ENCODE results near the gene TMEM163. TPM values are rescaled to one million over a fixed set of nuclear protein-coding genes. Genes with fewer than 3 reads are reported as not detected.

TMEM163 gene
- total RNA-seq, 2 experiments from 2014 or later, result 0.12 TPM; not detected in 1

DNA sequence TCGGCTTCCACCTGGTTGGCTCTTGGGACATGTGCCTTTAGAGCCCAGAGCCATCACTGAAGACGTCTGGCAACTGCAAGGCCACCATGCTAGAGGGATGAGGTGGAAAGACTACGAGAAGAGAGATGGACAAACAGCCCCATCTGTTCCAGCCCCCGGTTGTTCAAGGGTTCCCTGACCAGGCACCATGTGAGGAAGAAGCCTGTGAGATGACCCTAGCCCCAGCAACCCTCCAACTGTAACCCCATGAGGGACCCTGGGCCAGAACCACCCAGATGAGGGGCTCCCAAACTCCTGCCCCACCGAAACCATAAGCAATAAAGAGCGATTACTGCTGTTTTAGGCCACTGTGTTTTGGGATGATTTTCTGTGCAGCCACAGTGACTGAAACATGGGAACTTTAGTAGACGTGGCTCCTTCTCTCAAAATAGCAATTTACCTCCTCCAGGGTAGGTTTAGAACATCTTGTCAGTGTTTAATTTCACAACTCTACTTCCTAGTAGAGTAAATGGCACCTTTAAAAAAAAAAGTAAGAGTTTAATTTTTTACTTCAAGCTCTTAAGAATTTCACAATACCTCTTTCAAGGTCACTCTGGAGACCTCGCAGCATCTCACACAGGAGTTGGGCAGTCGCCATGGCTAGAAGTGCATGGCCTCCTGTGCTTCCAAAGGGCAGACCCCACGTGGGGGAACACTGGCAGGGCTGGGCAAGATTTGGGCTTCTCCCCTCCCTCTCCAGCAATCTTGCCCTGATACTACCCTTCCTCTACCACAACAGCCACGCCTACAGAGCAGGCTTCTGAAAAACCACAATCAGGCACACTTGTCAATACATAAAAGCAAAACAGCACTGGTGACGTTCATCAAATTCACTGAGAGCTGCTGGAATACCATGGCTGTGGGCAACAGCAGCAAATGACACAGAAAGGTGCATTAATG is 48.8 kb downstream of the TMEM163 start:
- H3K4me1 Mint-ChIP-seq (ENCODE audit: low read depth), result peaks cover 68% of the 10 kb centered on the region
- no peak overlapping the region for H3K4me3 Mint-ChIP-seq
- H3K9me3 Mint-ChIP-seq, result no peaks in the 10 kb centered on the region
- peak; percentile 74 for DNase-seq
- POLR2A ChIA-PET, result interaction anchor here (0.9 kb wide), 1 partner anchor 9 kb away, joined by 4 read pairs; no protein-coding TSS in a partner anchor
- H3K27ac Mint-ChIP-seq, result peak overlapping the region; percentile 14
- CTCF ChIA-PET, result interaction anchor here (0.9 to 1.7 kb wide), 4 partner anchors 10 to 44 kb away, joined by 3 to 5 read pairs (median 4); no protein-coding TSS in a partner anchor
- no peaks in the 10 kb centered on the region for H3K36me3 Mint-ChIP-seq
- intact Hi-C loops (cut with micrococcal nuclease), result loop anchor here (1.0 to 10.0 kb wide), 8 partner anchors 9 to 1072 kb away; partner anchors contain the start of genes CCNT2, RAB3GAP1 and UBXN4
- peaks cover 10% of the 10 kb centered on the region for H3K27me3 Mint-ChIP-seq

DNA sequence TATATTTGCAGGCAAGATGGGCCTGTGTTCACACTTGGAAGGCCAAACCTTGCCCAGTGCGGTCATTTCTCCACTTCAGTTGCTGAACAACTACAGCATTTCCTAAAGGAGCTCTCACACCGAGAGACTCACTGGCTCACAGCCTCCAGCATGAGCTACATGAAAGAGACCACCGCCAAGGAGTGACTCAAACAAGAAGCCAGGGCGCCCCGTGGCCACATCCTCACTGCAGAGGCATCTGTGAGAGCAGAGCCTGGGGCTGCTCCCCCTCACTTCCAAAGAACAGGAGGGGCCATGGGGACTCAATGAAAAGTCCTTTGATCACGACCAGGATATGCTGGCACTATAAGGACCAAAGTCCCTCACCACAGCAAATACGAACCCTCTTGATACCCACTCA is 50.0 kb downstream of the TMEM163 start:
- POLR2A ChIA-PET, result interaction anchor here (1.0 kb wide), 1 partner anchor 45 kb away, joined by 3 read pairs; no protein-coding TSS in a partner anchor
- peak overlapping the region; percentile 13 for H3K27ac Mint-ChIP-seq
- no peaks in the 10 kb centered on the region for H3K36me3 Mint-ChIP-seq
- peaks cover 10% of the 10 kb centered on the region for H3K27me3 Mint-ChIP-seq
- no peak overlapping the region for H3K4me3 Mint-ChIP-seq
- peak; percentile 95 for DNase-seq
- H3K9me3 Mint-ChIP-seq, result no peaks in the 10 kb centered on the region
- CTCF ChIA-PET, result interaction anchor here (0.7 to 1.0 kb wide), 2 partner anchors 8 to 45 kb away, joined by 3 read pairs; no protein-coding TSS in a partner anchor
- intact Hi-C loops (cut with micrococcal nuclease), result loop anchor here (1.0 to 5.0 kb wide), 4 partner anchors 14 to 437 kb away; partner anchors contain the start of gene CCNT2
- peaks cover 65% of the 10 kb centered on the region for H3K4me1 Mint-ChIP-seq (ENCODE audit: low read depth)

DNA sequence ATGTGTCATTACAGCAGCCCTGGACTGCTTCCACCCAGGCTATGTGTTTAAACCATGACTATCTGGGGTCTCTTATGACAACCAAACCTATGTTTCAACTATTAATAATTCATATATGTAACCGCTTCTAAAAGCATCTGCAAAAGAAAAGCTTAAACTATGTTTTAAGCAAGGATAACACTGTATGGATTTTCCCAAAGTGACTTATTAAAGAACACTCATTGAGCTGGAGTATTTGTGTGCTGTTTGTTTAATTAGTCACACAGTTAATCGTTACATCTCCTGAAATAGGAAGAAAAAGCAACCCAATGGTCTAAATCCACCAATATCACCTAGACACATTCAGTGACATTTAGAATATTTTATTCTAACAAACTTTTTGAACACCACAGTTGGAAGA is 51.3 kb downstream of the TMEM163 start:
- ChIA-PET CTCF (interaction anchor here (0.9 kb wide), 1 partner anchor 217 kb away, joined by 3 read pairs; no protein-coding TSS in a partner anchor), POLR2A (no interaction called here)
- H3K4me1 Mint-ChIP-seq (ENCODE audit: low read depth), result peaks cover 65% of the 10 kb centered on the region
- DNase-seq, result no peak
- peaks cover 10% of the 10 kb centered on the region for H3K27me3 Mint-ChIP-seq
- H3K9me3 Mint-ChIP-seq, result no peaks in the 10 kb centered on the region
- intact Hi-C loops (cut with micrococcal nuclease), result loop anchor here (5.0 kb wide), 2 partner anchors 250 to 435 kb away; partner anchors contain the start of gene CCNT2
- no peak overlapping the region for H3K27ac Mint-ChIP-seq
- no peaks in the 10 kb centered on the region for H3K36me3 Mint-ChIP-seq
- H3K4me3 Mint-ChIP-seq, result no peak overlapping the region

DNA sequence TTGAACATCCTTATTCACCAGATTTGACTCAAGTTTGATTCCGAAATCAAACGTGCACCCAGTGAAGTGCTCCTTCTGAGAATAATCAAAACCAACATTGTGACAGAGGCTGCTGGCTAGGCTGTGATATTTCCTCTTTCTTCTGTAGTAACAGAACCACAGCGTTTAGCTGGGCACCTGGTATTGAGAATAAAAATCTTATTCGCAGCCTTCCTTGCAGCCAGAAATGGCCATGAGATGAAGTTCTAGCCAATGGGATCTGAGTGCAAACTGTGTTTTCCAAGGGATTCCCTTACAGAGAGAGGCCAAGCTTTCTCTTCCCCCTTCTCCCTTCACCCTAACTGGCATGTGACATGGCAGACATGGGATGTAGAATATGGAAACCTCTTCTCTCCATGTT is 51.7 kb downstream of the TMEM163 start:
- Mint-ChIP-seq H3K27ac (no peak overlapping the region), H3K4me3 (no peak overlapping the region), H3K9me3 (no peaks in the 10 kb centered on the region), H3K4me1 (ENCODE audit: low read depth) (peaks cover 65% of the 10 kb centered on the region), H3K27me3 (peaks cover 10% of the 10 kb centered on the region), H3K36me3 (no peaks in the 10 kb centered on the region)
- ChIA-PET CTCF (interaction anchor here (0.9 kb wide), 1 partner anchor 216 kb away, joined by 3 read pairs; no protein-coding TSS in a partner anchor), POLR2A (no interaction called here)
- DNase-seq, result no peak
- intact Hi-C loops (cut with micrococcal nuclease), result loop anchor here (5.0 kb wide), 2 partner anchors 250 to 435 kb away; partner anchors contain the start of gene CCNT2

DNA sequence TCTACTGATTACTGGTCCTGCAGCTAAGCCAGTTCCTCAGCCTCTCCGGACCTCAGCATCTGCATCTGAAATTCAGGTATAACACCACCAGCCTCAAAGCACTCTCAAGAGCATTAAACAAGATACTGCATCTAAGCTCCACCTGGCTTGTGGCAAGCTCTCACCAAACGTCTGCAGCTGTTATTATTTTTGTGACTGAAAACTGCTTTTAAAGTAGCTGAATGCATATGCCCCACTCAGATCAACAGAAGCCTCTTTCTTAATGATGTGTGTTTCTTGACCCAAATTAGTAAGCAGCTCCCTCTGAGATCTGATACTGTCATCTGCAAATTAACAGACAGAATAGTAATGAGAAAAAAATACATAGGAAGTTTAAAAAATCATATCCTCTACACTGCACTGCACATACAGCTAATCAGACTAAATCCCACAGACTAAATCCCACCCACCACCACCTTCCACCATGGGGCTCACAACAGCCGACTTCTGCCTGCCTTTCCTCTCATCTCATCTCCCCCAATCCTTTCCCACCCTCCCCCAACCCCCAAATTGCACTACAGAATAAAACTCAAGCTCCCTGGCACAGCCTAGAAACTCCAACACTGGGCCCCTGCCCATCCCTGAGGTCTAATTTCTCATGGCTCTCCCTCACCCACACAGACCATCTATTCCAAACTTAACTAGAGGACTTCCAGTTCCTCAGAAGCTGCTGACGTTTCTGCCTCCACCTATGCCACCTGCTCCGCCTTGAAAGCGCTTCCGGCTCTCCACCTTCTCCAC is 52.9 kb downstream of the TMEM163 start:
- ChIA-PET CTCF (interaction anchor here (0.9 kb wide), 1 partner anchor 9 kb away, joined by 3 read pairs; no protein-coding TSS in a partner anchor), POLR2A (interaction anchor here (1.1 kb wide), 1 partner anchor 49 kb away, joined by 3 read pairs; no protein-coding TSS in a partner anchor)
- H3K4me1 Mint-ChIP-seq (ENCODE audit: low read depth), result peaks cover 59% of the 10 kb centered on the region
- no peak overlapping the region for H3K4me3 Mint-ChIP-seq
- no peak overlapping the region for H3K27ac Mint-ChIP-seq
- H3K27me3 Mint-ChIP-seq, result peaks cover 10% of the 10 kb centered on the region
- intact Hi-C loops (cut with micrococcal nuclease), result loop anchor here (5.0 kb wide), 2 partner anchors 251 to 434 kb away; partner anchors contain the start of gene CCNT2
- no peaks in the 10 kb centered on the region for H3K9me3 Mint-ChIP-seq
- no peaks in the 10 kb centered on the region for H3K36me3 Mint-ChIP-seq
- no peak for DNase-seq

DNA sequence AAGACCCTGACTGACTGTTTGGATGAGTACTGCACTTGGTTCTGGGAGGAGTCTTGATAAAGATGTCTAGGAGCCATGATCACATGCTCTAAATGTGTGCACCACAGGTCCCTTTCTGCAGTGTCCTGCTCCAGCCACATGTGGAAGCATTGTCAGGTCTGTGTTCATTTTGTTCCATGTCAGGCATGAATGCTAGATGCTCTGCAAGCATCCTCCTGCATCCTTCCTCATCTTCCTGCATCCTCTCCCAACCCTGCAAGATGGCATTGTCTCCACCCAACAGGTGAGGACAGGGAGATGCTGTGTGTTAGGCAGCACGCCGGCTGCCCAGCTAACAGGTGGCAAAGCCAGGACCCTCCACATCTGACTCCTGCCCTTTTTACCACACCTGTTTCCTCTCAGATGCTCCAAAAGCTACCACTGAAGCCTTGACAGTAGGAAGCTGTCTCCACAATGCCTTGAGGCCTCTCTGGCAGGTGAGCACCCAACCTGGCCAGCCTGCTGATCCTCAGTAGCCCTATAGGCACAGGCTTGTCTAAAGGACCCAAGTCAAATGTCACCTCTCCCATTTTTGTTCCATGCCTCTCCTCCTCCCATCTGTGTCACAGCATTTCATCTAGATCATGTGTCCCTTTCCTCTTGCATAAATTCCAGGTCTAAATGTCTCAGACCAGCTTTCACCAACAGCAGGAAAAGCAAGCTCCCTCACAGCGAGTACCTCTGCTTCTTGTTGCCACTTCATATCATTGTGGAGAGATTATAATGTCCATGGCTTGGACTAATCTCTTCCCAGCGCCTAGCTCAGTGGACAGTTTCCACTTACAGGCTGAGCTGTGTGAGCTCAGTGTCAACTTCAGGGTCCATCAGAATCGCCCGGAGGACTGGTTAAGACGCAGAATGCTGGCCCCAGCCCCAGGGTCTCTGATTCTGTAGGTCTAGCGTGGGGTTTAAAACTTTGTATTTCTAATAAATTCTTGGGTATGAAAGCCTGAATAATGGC is 55.0 kb downstream of the TMEM163 start:
- peaks cover 12% of the 10 kb centered on the region for H3K27me3 Mint-ChIP-seq
- CTCF ChIA-PET, result interaction anchor here (1.1 kb wide), 1 partner anchor 10 kb away, joined by 4 read pairs; no protein-coding TSS in a partner anchor
- no peak overlapping the region for H3K27ac Mint-ChIP-seq
- intact Hi-C loops (cut with micrococcal nuclease), result no loop called here
- no peaks in the 10 kb centered on the region for H3K9me3 Mint-ChIP-seq
- POLR2A ChIA-PET, result interaction anchor here (0.6 kb wide), 1 partner anchor 51 kb away, joined by 3 read pairs; no protein-coding TSS in a partner anchor
- H3K4me1 Mint-ChIP-seq (ENCODE audit: low read depth), result peaks cover 45% of the 10 kb centered on the region
- DNase-seq, result no peak
- no peaks in the 10 kb centered on the region for H3K36me3 Mint-ChIP-seq
- H3K4me3 Mint-ChIP-seq, result no peak overlapping the region

DNA sequence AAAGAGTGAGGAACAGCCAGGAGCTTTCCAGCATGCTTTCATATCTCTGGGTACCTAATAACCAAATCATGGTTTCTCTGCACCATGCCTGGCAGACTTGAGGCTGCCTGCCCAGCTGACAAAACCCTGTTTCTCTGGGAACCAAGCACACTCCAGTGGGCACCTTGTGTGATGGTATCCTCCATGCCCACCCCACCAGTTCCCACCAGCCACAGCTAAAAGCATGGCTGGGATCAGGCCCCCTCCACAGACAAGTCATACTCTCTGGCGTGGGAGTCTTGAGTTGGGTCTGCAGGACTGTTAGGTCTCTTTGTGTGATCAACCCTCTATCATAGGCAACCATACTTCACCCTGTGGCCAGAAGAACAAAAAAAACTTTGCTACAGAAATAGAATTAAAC is 56.0 kb downstream of the TMEM163 start:
- POLR2A ChIA-PET, result no interaction called here
- DNase-seq, result no peak
- no peak overlapping the region for H3K27ac Mint-ChIP-seq

DNA sequence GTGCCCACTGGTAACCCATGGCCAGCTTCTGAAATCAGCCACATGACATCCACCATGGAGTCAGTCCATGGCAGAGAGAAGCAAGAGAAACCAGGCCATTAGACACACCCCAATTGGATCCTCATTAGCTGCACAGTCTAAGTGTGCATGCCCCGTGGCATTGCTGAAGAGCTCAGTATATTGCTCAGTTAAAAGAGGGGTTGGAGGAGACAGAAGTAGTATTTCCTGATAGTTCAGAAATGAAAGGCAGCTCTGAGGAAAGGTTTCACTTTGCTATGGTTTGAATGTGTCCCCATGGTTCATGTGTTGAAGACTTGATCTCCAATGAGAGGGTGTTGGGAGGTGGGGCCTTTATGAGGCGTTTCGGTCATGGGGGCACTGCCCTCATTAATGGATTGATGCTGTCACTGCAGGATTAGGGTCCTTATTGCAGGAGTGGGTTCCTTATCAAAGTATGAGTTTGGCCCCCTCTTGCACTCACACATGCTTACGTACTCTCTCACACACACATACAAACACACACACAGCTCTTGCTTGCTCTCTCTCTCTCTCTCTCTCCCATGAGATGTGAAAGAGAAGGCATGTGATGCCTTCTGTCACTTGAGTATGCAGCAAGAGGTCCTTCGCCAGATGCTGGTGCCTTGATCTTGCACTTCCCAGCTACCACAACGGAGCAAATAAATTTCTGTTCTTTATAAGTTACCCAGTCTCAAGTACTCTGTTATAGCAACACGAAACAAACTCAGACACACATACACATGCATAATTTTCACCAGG is 58.0 kb downstream of the TMEM163 start:
- intact Hi-C loops (cut with micrococcal nuclease), result no loop called here
- ChIA-PET POLR2A (no interaction called here), CTCF (interaction anchor here (0.6 to 1.6 kb wide), 4 partner anchors 8 to 209 kb away, joined by 3 to 4 read pairs (median 4); no protein-coding TSS in a partner anchor)
- H3K36me3 Mint-ChIP-seq, result no peaks in the 10 kb centered on the region
- DNase-seq, result no peak
- H3K9me3 Mint-ChIP-seq, result no peaks in the 10 kb centered on the region
- H3K4me3 Mint-ChIP-seq, result no peak overlapping the region
- H3K4me1 Mint-ChIP-seq (ENCODE audit: low read depth), result peaks cover 16% of the 10 kb centered on the region
- peaks cover 2% of the 10 kb centered on the region for H3K27me3 Mint-ChIP-seq
- no peak overlapping the region for H3K27ac Mint-ChIP-seq

More for the DNA sequence above, 56.0 kb downstream of the TMEM163 start:
- intact Hi-C loops (cut with micrococcal nuclease), result no loop called here
- CTCF ChIA-PET, result interaction anchor here (0.6 to 1.6 kb wide), 2 partner anchors 43 to 211 kb away, joined by 3 to 4 read pairs; no protein-coding TSS in a partner anchor
- H3K27me3 Mint-ChIP-seq, result peaks cover 12% of the 10 kb centered on the region
- no peaks in the 10 kb centered on the region for H3K36me3 Mint-ChIP-seq
- no peaks in the 10 kb centered on the region for H3K9me3 Mint-ChIP-seq
- H3K4me3 Mint-ChIP-seq, result no peak overlapping the region
- H3K4me1 Mint-ChIP-seq (ENCODE audit: low read depth), result peaks cover 35% of the 10 kb centered on the region

DNA sequence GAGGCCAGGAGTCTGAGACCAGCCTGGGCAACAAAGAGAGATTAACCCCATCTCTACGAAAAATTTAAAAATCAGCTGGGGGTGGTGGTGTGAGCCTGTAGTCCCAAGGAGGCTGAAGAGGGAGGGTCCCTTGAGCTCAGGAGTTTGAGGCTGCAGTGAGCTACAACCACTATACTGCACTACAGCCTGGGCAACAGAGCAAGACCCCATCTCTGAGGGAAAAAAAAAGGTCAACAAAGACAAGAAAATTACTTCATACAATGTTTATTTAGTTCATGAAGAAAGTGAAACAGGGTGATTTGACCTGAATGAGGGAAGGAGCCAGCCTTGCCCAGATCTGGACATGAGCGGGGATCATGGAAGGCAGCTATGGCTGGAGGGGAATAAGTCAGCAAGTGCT is 59.1 kb downstream of the TMEM163 start:
- H3K27me3 Mint-ChIP-seq, result peaks cover 2% of the 10 kb centered on the region
- H3K36me3 Mint-ChIP-seq, result no peaks in the 10 kb centered on the region
- H3K27ac Mint-ChIP-seq, result no peak overlapping the region
- no peaks in the 10 kb centered on the region for H3K9me3 Mint-ChIP-seq
- intact Hi-C loops (cut with micrococcal nuclease), result loop anchor here (5.0 kb wide), 1 partner anchor 33 kb away; no protein-coding TSS in a partner anchor
- POLR2A ChIA-PET, result no interaction called here
- no peak overlapping the region for H3K4me3 Mint-ChIP-seq
- H3K4me1 Mint-ChIP-seq (ENCODE audit: low read depth), result peaks cover 10% of the 10 kb centered on the region
- no peak for DNase-seq
- CTCF ChIA-PET, result no interaction called here

DNA sequence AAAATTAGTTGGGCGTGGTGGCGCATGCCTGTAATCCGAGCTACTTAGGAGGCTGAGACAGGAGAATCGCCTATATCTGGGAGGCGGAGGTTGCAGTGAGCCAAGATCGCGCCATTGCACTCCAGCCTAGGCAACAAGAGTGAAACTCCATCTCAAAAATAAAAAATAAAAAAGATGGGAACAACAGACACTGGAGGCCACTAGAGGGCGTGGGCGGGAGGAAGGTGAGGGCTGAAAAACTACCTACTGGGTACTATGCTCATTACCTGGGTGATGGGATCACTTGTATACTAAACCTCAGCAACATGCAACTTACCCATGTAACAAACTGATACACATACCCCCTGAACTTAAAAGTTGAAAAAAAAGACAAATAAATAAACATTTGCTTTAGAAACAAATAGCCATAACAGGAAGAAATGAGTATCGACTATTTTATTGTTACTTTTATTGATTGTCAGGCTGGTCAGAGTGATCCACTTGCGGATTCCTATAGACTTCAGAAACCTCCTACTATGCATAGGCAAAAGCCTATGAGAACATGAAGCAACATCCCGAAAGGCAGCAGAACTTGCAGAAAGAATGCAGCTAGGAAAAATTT is 61.0 kb downstream of the TMEM163 start:
- Mint-ChIP-seq H3K27ac (no peak overlapping the region), H3K4me3 (no peak overlapping the region), H3K4me1 (ENCODE audit: low read depth) (peaks cover 10% of the 10 kb centered on the region), H3K36me3 (no peaks in the 10 kb centered on the region), H3K9me3 (no peaks in the 10 kb centered on the region), H3K27me3 (peaks cover 2% of the 10 kb centered on the region)
- POLR2A ChIA-PET, result no interaction called here
- peak; percentile 51 for DNase-seq
- intact Hi-C loops (cut with micrococcal nuclease), result loop anchor here (5.0 kb wide), 1 partner anchor 35 kb away; no protein-coding TSS in a partner anchor
- CTCF ChIA-PET, result interaction anchor here (0.8 to 1.9 kb wide), 3 partner anchors 8 to 217 kb away, joined by 3 to 5 read pairs (median 3); no protein-coding TSS in a partner anchor
